Ascending aorta (tissue), 2 donors: ENCODE results near the gene VOPP1. TPM values are rescaled to one million over a fixed set of nuclear protein-coding genes. Genes with fewer than 3 reads are reported as not detected.
A peak's percentile ranks its signal among the peaks of the same experiment; 100 is the strongest.

Experiments
- DNase-seq, 2 donors: peaks; one replicate each; pipeline ENCODE4 v3.0.0-alpha.2; 2019; ENCODE audit warnings: low spot score in 2 of 2
- H3K27ac ChIP-seq, 2 donors: fragments of 200-600 bp; sonication (generic); one replicate each; pipeline ENCODE4 v1.5.1; 2016 to 2017; ENCODE audit warnings: mild to moderate bottlenecking in 1 of 2
- H3K27me3 ChIP-seq: fragments of 200-600 bp; sonication (generic); one replicate; pipeline ENCODE4 v1.5.1; 2017
- H3K36me3 ChIP-seq, 2 donors: fragments of 200-600 bp; sonication (generic); one replicate each; pipeline ENCODE4 v1.5.1; 2016
- H3K4me1 ChIP-seq, 2 donors: fragments of 200-600 bp; sonication (generic); one replicate each; pipeline ENCODE4 v1.5.1; 2016 to 2017; ENCODE audit warnings: mild to moderate bottlenecking in 1 of 2
- H3K4me3 ChIP-seq, 2 donors: fragments of 200-600 bp; sonication (generic); one replicate each; pipeline ENCODE4 v1.5.1; 2016 to 2017; ENCODE audit warnings: mild to moderate bottlenecking in 1 of 2
- H3K9me3 ChIP-seq, 2 donors: fragments of 200-600 bp; sonication (generic); one replicate each; pipeline ENCODE4 v1.5.1; 2016
- intact Hi-C: fragments of 100-400 bp; cut with DNase I; formaldehyde crosslinking; loops from one replicate; pipeline ENCODE4 v1.15.1; 2023
- total RNA-seq: library from RNA; depleted of rRNA; stranded (reverse); fragments of >200 nt; gene quantifications from one replicate; pipeline ENCODE4 v1.1.0, GENCODE V29; 2016
- TF ChIP-seq, protein P1 (sequence below), 3 experiments: fragments of 200-600 bp in 2 of 3; fragments of 450-650 bp in 1 of 3; sonication (generic) in 2 of 3; IDR thresholded peaks; one replicate each; pipeline ENCODE4 v1.5.1; 2016 to 2019; ENCODE audit warnings: antibody characterized with exemption in 3 of 3, mild to moderate bottlenecking in 1 of 3, moderate library complexity in 1 of 3

Gene VOPP1
- total RNA-seq, 1 donor from 2014 or later, result 78.8 TPM

DNA sequence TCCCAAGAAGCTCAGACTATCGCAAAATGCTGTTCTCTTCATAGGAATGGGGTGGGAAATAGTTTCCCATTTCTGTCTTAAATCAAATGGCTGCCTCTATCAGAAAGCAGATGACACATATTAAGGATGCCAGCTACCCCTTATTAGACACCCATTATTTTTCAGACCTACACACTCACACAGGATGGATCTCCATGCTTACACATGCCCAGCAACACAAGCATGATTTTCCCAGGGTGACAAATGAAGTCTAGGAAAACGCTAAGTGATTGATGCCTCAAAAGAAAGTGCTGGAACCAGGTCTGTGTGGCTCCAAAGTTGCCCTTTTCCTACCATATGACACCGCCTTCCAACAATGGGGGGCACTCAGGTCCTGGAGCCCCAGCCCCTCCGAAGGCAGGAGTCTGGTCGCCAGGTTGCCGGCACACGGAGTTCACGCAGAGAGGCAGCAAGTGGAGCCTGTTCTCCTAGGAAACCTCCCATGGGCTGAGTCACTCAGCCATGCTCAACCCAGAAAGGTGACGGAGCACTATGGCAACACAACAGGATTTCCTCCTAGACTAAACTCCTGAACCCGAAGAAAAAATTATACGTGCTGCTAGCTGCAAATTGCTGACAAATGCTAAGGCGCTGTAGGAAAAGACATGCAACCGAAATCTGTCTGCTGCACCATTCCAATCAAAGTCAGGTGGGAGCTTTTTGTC lies 19.8 kb downstream of the VOPP1 start:
- peak overlapping the region; percentile 32 to 41 for H3K4me3 ChIP-seq
- H3K4me1 ChIP-seq, result peaks cover 0 to 17% of the 10 kb centered on the region in 2 donors
- intact Hi-C loops, result loop anchor here (1.0 kb wide), 1 partner anchor 20 kb away; the partner anchor contains the start of gene VOPP1
- H3K9me3 ChIP-seq, result no peaks in the 10 kb centered on the region
- peak; percentile 51 to 86 for DNase-seq
- H3K36me3 ChIP-seq, result peaks cover 0 to 3% of the 10 kb centered on the region in 2 donors
- no peaks in the 10 kb centered on the region for H3K27me3 ChIP-seq
- TF ChIP-seq, protein P1, sequence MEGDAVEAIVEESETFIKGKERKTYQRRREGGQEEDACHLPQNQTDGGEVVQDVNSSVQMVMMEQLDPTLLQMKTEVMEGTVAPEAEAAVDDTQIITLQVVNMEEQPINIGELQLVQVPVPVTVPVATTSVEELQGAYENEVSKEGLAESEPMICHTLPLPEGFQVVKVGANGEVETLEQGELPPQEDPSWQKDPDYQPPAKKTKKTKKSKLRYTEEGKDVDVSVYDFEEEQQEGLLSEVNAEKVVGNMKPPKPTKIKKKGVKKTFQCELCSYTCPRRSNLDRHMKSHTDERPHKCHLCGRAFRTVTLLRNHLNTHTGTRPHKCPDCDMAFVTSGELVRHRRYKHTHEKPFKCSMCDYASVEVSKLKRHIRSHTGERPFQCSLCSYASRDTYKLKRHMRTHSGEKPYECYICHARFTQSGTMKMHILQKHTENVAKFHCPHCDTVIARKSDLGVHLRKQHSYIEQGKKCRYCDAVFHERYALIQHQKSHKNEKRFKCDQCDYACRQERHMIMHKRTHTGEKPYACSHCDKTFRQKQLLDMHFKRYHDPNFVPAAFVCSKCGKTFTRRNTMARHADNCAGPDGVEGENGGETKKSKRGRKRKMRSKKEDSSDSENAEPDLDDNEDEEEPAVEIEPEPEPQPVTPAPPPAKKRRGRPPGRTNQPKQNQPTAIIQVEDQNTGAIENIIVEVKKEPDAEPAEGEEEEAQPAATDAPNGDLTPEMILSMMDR (IDR thresholded peaks at IDR 0.05), result no peak
- H3K27ac ChIP-seq, result peak overlapping the region; percentile 74 to 76

DNA sequence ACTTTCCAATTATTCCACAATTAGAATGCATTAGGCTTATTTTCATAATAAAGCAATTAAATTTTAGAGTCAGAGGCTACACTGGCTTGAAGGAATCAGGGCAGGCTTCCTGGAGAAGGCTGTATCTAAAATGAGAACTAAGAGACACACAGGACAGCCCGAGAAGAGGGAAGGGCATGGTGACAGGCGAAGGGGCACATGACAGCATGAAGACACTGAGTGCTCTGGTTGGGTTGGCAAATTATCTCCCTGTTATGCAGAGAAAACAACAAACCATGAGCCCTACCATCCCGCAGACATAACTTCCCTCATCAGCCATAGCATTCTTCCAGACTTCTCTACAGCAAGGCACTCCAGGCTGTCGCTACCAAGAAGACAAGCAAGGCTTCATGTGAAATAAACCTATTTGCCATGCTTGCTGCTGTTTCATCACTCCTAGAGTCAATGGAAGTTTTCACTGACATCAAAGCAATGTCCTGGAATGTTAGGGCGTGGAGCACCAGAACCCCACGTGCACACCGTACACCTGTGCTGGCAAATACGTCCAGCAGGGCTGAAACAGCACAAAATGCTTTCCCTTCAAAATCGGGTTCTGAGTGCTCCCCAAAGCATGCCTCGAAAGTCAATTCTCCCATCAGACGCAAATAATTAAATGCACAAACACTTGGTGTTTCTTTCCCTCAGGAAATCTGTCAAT lies 21.3 kb downstream of the VOPP1 start:
- TF ChIP-seq, protein P1 (IDR thresholded peaks at IDR 0.05), result no peak
- Histone ChIP-seq H3K36me3 (peaks cover 0 to 3% of the 10 kb centered on the region in 2 donors), H3K4me3 (no peak overlapping the region), H3K27me3 (no peaks in the 10 kb centered on the region), H3K4me1 (peaks cover 0 to 29% of the 10 kb centered on the region in 2 donors), H3K9me3 (no peaks in the 10 kb centered on the region), H3K27ac (peak overlapping the region in 1 of 2 donors; percentile 74)
- no peak for DNase-seq
- intact Hi-C loops, result no loop called here

DNA sequence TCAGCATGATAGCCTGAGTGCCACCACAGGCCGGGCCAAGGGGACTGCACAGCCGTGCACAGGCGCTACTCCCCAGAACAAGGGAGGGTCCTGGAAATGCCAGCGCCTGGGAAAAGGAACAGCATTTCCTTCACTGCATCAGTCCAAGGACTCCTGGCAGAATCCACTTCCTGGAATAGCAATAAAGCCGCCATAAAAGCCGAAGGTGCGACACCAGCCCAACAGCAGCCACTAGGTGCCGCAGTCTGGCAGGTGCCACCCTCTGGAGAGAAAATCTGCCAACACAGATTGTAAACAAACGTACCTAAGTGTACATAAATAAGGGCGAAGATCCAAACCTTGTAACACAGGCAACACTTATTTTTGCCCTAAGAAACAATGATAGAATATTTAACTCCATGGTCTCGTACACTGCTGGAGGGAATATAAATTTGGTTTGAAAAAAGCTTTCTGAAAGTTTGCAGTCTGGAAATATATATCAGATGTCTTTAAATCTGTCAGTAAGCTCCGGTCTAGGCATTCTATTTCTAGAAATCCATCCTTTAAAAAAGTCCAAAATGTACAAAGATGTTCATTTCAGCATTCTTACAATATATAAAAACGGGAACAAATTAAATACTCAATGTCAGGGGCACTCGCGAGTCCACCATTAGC lies 22.2 kb downstream of the VOPP1 start:
- no peaks in the 10 kb centered on the region for H3K9me3 ChIP-seq
- H3K4me3 ChIP-seq, result no peak overlapping the region
- no peak for DNase-seq
- TF ChIP-seq, protein P1 (IDR thresholded peaks at IDR 0.05), result no peak
- no peak overlapping the region for H3K27ac ChIP-seq
- peaks cover 0 to 3% of the 10 kb centered on the region in 2 donors for H3K36me3 ChIP-seq
- H3K27me3 ChIP-seq, result no peaks in the 10 kb centered on the region
- intact Hi-C loops, result no loop called here
- peaks cover 0 to 29% of the 10 kb centered on the region in 2 donors for H3K4me1 ChIP-seq

DNA sequence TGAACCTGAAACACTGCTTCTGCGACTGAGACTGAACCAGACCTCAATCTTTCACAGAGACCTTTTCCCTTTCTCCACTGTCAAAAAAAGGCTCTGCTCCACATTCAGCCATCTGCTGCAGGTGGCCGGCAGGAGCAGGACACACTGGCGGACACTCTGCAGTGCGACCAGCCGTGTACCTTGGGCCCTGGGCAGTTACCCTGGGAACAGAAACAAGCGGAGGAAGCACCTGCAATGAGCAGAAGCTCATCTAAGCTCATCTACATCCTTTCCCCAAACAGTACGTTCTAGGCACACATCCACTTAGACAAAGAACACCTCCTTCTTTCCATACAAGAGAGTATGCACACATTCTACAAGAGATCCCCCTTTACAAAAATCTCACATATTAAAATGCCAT lies 22.8 kb downstream of the VOPP1 start:
- Histone ChIP-seq H3K4me1 (peaks cover 0 to 29% of the 10 kb centered on the region in 2 donors), H3K27ac (no peak overlapping the region), H3K27me3 (no peaks in the 10 kb centered on the region), H3K4me3 (no peak overlapping the region), H3K9me3 (no peaks in the 10 kb centered on the region), H3K36me3 (peaks cover 0 to 3% of the 10 kb centered on the region in 2 donors)
- intact Hi-C loops, result no loop called here
- no peak for DNase-seq
- TF ChIP-seq, protein P1 (IDR thresholded peaks at IDR 0.05), result no peak

DNA sequence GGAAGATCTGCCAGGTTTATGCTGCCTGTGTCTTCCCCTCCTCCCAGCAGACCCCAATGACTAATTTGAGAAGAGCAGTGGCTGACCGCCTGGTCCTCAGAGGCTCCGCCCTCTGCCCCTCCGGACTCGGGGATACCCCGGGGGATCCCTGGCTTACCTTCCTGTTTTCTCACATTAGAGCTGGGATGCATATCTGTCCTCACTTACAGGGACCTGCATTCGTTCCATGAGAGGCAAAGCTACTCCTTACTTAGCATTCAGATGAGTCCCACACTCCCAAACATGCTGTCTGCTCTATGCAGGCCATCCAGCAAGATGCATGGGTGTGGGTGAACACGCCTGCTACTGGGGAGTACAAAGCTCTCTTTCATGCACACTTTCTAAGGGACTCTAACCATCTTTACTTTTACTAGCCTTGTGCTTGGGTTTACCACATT lies 24.0 kb downstream of the VOPP1 start:
- no peak overlapping the region for H3K4me3 ChIP-seq
- no peaks in the 10 kb centered on the region for H3K27me3 ChIP-seq
- no peak overlapping the region for H3K27ac ChIP-seq
- TF ChIP-seq, protein P1 (IDR thresholded peaks at IDR 0.05), result no peak
- no peaks in the 10 kb centered on the region for H3K9me3 ChIP-seq
- H3K36me3 ChIP-seq, result no peaks in the 10 kb centered on the region
- no peak for DNase-seq
- H3K4me1 ChIP-seq, result peaks cover 0 to 27% of the 10 kb centered on the region in 2 donors
- intact Hi-C loops, result no loop called here
